Measurements from ENCODE around the gene NDUFS7. TPM values are rescaled to one million over a fixed set of nuclear protein-coding genes. Genes with fewer than 3 reads are reported as not detected.

The NDUFS7 gene
- total RNA-seq, 1 donor, result 46.0 TPM

- H3K79me2 ChIP-seq (ENCODE audit: insufficient read depth, low read length), result no peaks in the 10 kb centered on the region
- no peak overlapping the region for H2AFZ ChIP-seq (ENCODE audit: low read length)
- no peaks in the 10 kb centered on the region for H3K27me3 ChIP-seq (ENCODE audit: insufficient read depth, low read length)
- no peak overlapping the region for H3K4me3 ChIP-seq (ENCODE audit: insufficient read depth, low read length)
- no peak for TF ChIP-seq CTCF (IDR thresholded peaks at IDR 0.05; ENCODE audit: extremely low read depth, low read depth, low read length)
- H3K36me3 ChIP-seq (ENCODE audit: insufficient read depth, low read length), result peaks cover 49% of the 10 kb centered on the region
- H3K4me2 ChIP-seq (ENCODE audit: insufficient read depth, low read length), result no peak overlapping the region
- peak; percentile 71 for DNase-seq (ENCODE audit: insufficient read length, low spot score, missing footprints)
- no peaks in the 10 kb centered on the region for H3K4me1 ChIP-seq (ENCODE audit: insufficient read depth, low read length)
- H3K9me3 ChIP-seq (ENCODE audit: low read depth, low read length), result no peaks in the 10 kb centered on the region
- peaks cover 2% of the 10 kb centered on the region for H4K20me1 ChIP-seq (ENCODE audit: insufficient read depth, low read length)
- H3K27ac ChIP-seq (ENCODE audit: low read depth, low read length), result no peak overlapping the region
Observed at GRCh38 chr19:1373042-1373533, 10.6 kb upstream of the NDUFS7 start.

GRCh38 chr19:1373534-1374249 lies 10.0 kb upstream of the NDUFS7 start:
- Histone ChIP-seq H3K27ac (ENCODE audit: low read depth, low read length) (no peak overlapping the region), H2AFZ (ENCODE audit: low read length) (no peak overlapping the region), H3K9me3 (ENCODE audit: low read depth, low read length) (no peaks in the 10 kb centered on the region), H3K79me2 (ENCODE audit: insufficient read depth, low read length) (no peaks in the 10 kb centered on the region), H3K4me2 (ENCODE audit: insufficient read depth, low read length) (no peak overlapping the region), H3K36me3 (ENCODE audit: insufficient read depth, low read length) (peaks cover 49% of the 10 kb centered on the region), H4K20me1 (ENCODE audit: insufficient read depth, low read length) (peaks cover 2% of the 10 kb centered on the region), H3K4me3 (ENCODE audit: insufficient read depth, low read length) (no peak overlapping the region), H3K4me1 (ENCODE audit: insufficient read depth, low read length) (no peaks in the 10 kb centered on the region), H3K27me3 (ENCODE audit: insufficient read depth, low read length) (no peaks in the 10 kb centered on the region)
- TF ChIP-seq CTCF (IDR thresholded peaks at IDR 0.05; ENCODE audit: extremely low read depth, low read depth, low read length), result no peak
- DNase-seq (ENCODE audit: insufficient read length, low spot score, missing footprints), result no peak

DNA sequence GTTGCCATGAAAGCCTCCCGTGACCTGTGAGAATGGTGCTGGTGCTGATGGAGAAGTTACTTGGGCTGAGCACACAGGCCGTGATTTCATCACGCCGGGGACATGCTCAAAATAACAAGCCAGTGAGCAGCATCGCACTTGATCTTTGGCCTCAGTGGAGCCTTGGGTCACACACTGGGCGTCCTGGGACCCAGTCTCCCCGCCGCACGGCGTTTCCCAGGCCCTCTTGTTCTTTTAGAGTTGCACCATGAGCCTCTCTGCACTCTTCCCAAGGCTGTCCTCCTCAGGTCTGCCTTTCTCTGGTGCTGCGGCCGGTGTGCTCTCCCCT lies 9.5 kb upstream of the NDUFS7 start:
- no peaks in the 10 kb centered on the region for H3K9me3 ChIP-seq (ENCODE audit: low read depth, low read length)
- H3K79me2 ChIP-seq (ENCODE audit: insufficient read depth, low read length), result no peaks in the 10 kb centered on the region
- peaks cover 47% of the 10 kb centered on the region for H3K36me3 ChIP-seq (ENCODE audit: insufficient read depth, low read length)
- DNase-seq (ENCODE audit: insufficient read length, low spot score, missing footprints), result no peak
- TF ChIP-seq CTCF (IDR thresholded peaks at IDR 0.05; ENCODE audit: extremely low read depth, low read depth, low read length), result no peak
- no peak overlapping the region for H3K4me3 ChIP-seq (ENCODE audit: insufficient read depth, low read length)
- peaks cover 2% of the 10 kb centered on the region for H4K20me1 ChIP-seq (ENCODE audit: insufficient read depth, low read length)
- H3K4me2 ChIP-seq (ENCODE audit: insufficient read depth, low read length), result no peak overlapping the region
- H3K4me1 ChIP-seq (ENCODE audit: insufficient read depth, low read length), result no peaks in the 10 kb centered on the region
- H3K27ac ChIP-seq (ENCODE audit: low read depth, low read length), result no peak overlapping the region
- H2AFZ ChIP-seq (ENCODE audit: low read length), result no peak overlapping the region
- H3K27me3 ChIP-seq (ENCODE audit: insufficient read depth, low read length), result no peaks in the 10 kb centered on the region

DNA sequence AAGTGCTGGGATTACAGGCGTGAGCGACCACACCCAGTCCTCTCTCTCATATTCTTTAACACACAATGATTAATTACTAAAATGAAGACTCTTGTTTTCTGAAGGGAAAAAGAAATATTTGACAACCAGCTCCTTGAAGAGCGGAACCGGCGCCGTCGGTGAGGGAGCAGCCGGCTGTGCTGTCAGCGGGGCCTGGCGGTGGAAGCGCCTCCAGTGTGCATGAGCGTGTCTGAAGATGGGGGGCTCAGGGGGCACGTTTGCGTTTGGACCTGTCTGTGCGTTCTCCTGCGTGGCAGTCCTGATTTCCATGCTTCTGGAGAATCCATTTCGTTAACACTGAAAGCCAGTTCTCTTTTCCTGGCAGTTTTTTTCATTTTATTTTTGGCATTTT lies 7.3 kb upstream of the NDUFS7 start:
- Histone ChIP-seq H3K36me3 (ENCODE audit: insufficient read depth, low read length) (peaks cover 26% of the 10 kb centered on the region), H3K79me2 (ENCODE audit: insufficient read depth, low read length) (no peaks in the 10 kb centered on the region), H3K27ac (ENCODE audit: low read depth, low read length) (no peak overlapping the region), H3K4me1 (ENCODE audit: insufficient read depth, low read length) (no peaks in the 10 kb centered on the region), H4K20me1 (ENCODE audit: insufficient read depth, low read length) (no peaks in the 10 kb centered on the region), H3K4me2 (ENCODE audit: insufficient read depth, low read length) (no peak overlapping the region), H3K9me3 (ENCODE audit: low read depth, low read length) (no peaks in the 10 kb centered on the region), H3K27me3 (ENCODE audit: insufficient read depth, low read length) (no peaks in the 10 kb centered on the region), H3K4me3 (ENCODE audit: insufficient read depth, low read length) (no peak overlapping the region), H2AFZ (ENCODE audit: low read length) (no peak overlapping the region)
- TF ChIP-seq CTCF (IDR thresholded peaks at IDR 0.05; ENCODE audit: extremely low read depth, low read depth, low read length), result no peak
- DNase-seq (ENCODE audit: insufficient read length, low spot score, missing footprints), result no peak

Measured in osteoblast (primary cell).